Esophagus squamous epithelium (tissue), 5 donors: ENCODE measurements around the gene SCART1. TPM values are rescaled to one million over a fixed set of nuclear protein-coding genes. Genes with fewer than 3 reads are reported as not detected.
"Not testable (repeated sequence)": the region's sequence is repeated elsewhere in the genome, so short reads cannot be mapped to it uniquely, and the experiment has no call there.

Experiments used
- DNase-seq: peaks from one replicate; lab custom pipeline; 2025; lab: John Stamatoyannopoulos, UW
- H3K27ac ChIP-seq, 4 donors: fragments of 200-600 bp; sonication (generic); one replicate each; pipeline ENCODE4 v1.5.1; 2016 to 2019; ENCODE audit warnings: mild to moderate bottlenecking in 1 of 4
- H3K27me3 ChIP-seq, 4 donors: fragments of 200-600 bp; sonication (generic); 1 replicate in 3 of 4; 2 replicates in 1 of 4; pipeline versions ENCODE4 v1.5.1 to v1.6.0; 2017 to 2021; ENCODE audit warnings: antibody characterized with exemption in 1 of 4
- H3K36me3 ChIP-seq, 3 donors: fragments of 200-600 bp; sonication (generic); one replicate each; pipeline ENCODE4 v1.5.1; 2016 to 2019
- H3K4me1 ChIP-seq, 3 donors: fragments of 200-600 bp; sonication (generic); one replicate each; pipeline ENCODE4 v1.5.1; 2017 to 2019
- H3K4me3 ChIP-seq, 4 donors: fragments of 200-600 bp; sonication (generic); 1 replicate in 3 of 4; 2 replicates in 1 of 4; pipeline ENCODE4 v1.5.1; 2016 to 2019; ENCODE audit warnings: mild to moderate bottlenecking in 2 of 4, moderate library complexity in 1 of 4
- H3K9me3 ChIP-seq, 3 donors: fragments of 200-600 bp; sonication (generic); one replicate each; pipeline ENCODE4 v1.5.1; 2016 to 2019
- CTCF ChIP-seq, 6 experiments: fragments of 450-650 bp in 4 of 6; fragments of 200-600 bp in 2 of 6; sonication (generic) in 2 of 6; IDR thresholded peaks; one replicate each; pipeline ENCODE4 v1.5.1; 2016 to 2019; ENCODE audit warnings: antibody characterized with exemption in 6 of 6, mild to moderate bottlenecking in 4 of 6, moderate library complexity in 4 of 6
- POLR2A ChIP-seq, 4 donors: fragments of 450-650 bp; IDR thresholded peaks; one replicate each; pipeline ENCODE4 v1.6.1; 2017; ENCODE audit warnings: antibody characterized with exemption in 4 of 4, mild to moderate bottlenecking in 4 of 4, moderate library complexity in 3 of 4
- WGBS, 2 donors: methylation state at CpG; one replicate each; pipeline ENCODE4 v1.1.5; 2018; 5-methylcytosine and 5-hydroxymethylcytosine counted together
- intact Hi-C: fragments of 100-400 bp; cut with DNase I; formaldehyde crosslinking; loops from one replicate; pipeline ENCODE4 v1.15.0; 2022
- total RNA-seq, 4 donors: library from RNA; depleted of rRNA; stranded (reverse); fragments of >200 nt; gene quantifications; one replicate each; pipeline ENCODE4 v1.1.0, GENCODE V29; 2016
- donor health status: DM: yes; HTN: yes; CAD: no.

SCART1 gene
- total RNA-seq, 4 donors from 2014 or later, result 0.06 to 2.5 (median 0.35) TPM

- TF ChIP-seq CTCF (IDR thresholded peaks at IDR 0.05), result no peak
- TF ChIP-seq POLR2A (IDR thresholded peaks at IDR 0.05), result no peak
- no peaks in the 10 kb centered on the region for H3K4me1 ChIP-seq
- no peak for DNase-seq
- 69 to 72% methylated on average over 4 of the region's 4 CpGs for WGBS, 2 donors
- peaks cover 0 to 8% (median 0%) of the 10 kb centered on the region in 3 donors for H3K9me3 ChIP-seq
- H3K36me3 ChIP-seq, result peaks cover 0 to 62% (median 0%) of the 10 kb centered on the region in 3 donors
- no peak overlapping the region for H3K27ac ChIP-seq
- H3K27me3 ChIP-seq, result no peaks in the 10 kb centered on the region
- intact Hi-C loops, result no loop called here
- no peak overlapping the region for H3K4me3 ChIP-seq
Measured at GRCh38 chr10:133509700-133510099, 56.0 kb downstream of the SCART1 start.

- Histone ChIP-seq H3K36me3 (peaks cover 0 to 58% (median 0%) of the 10 kb centered on the region in 3 donors), H3K4me3 (no peak overlapping the region), H3K4me1 (no peaks in the 10 kb centered on the region), H3K27me3 (no peaks in the 10 kb centered on the region), H3K27ac (no peak overlapping the region), H3K9me3 (peaks cover 0 to 8% (median 0%) of the 10 kb centered on the region in 3 donors)
- no peak for TF ChIP-seq POLR2A (IDR thresholded peaks at IDR 0.05)
- TF ChIP-seq CTCF (IDR thresholded peaks at IDR 0.05), result no peak
- DNase-seq, result no peak
- intact Hi-C loops, result no loop called here
- 77 to 80% methylated on average over 4 of the region's 4 CpGs for WGBS, 2 donors
Measured at GRCh38 chr10:133511408-133511807, 57.7 kb downstream of the SCART1 start.

- TF ChIP-seq POLR2A (IDR thresholded peaks at IDR 0.05) (no peak), CTCF (IDR thresholded peaks at IDR 0.05) (no peak)
- H3K27ac ChIP-seq, result no peak overlapping the region
- intact Hi-C loops, result no loop called here
Measured at GRCh38 chr10:133511907-133512528, 58.3 kb downstream of the SCART1 start.

GRCh38 chr10:133515471-133515870, 61.7 kb downstream of the SCART1 start:
- TF ChIP-seq POLR2A (IDR thresholded peaks at IDR 0.05) (no peak), CTCF (IDR thresholded peaks at IDR 0.05) (no peak)
- intact Hi-C loops, result no loop called here
- Histone ChIP-seq H3K9me3 (no peaks in the 10 kb centered on the region), H3K27ac (no peak overlapping the region), H3K27me3 (no peaks in the 10 kb centered on the region), H3K36me3 (peaks cover 0 to 26% (median 0%) of the 10 kb centered on the region in 3 donors), H3K4me1 (peaks cover 0 to 10% (median 4%) of the 10 kb centered on the region in 3 donors), H3K4me3 (no peak overlapping the region)
- no peak for DNase-seq
- 75 to 77% methylated on average over 4 of the region's 4 CpGs for WGBS, 2 donors

More at GRCh38 chr10:133511907-133512528, 58.3 kb downstream of the SCART1 start:
- 51 to 57% methylated on average over 4 of the region's 4 CpGs for whole genome bisulfite sequencing, 2 donors
- Histone ChIP-seq H3K4me3 (no peak overlapping the region), H3K27me3 (no peaks in the 10 kb centered on the region), H3K36me3 (peaks cover 0 to 52% (median 0%) of the 10 kb centered on the region in 3 donors), H3K4me1 (no peaks in the 10 kb centered on the region), H3K9me3 (peaks cover 0 to 8% (median 0%) of the 10 kb centered on the region in 3 donors)
- no peak for DNase-seq

GRCh38 chr10:133516057-133516456, 62.3 kb downstream of the SCART1 start:
- H3K4me1 ChIP-seq, result peaks cover 0 to 14% (median 4%) of the 10 kb centered on the region in 3 donors
- no peaks in the 10 kb centered on the region for H3K27me3 ChIP-seq
- DNase-seq, result no peak
- WGBS, 2 donors, result 50 to 51% methylated on average over 4 of the region's 4 CpGs
- no peak overlapping the region for H3K27ac ChIP-seq
- no peaks in the 10 kb centered on the region for H3K9me3 ChIP-seq
- intact Hi-C loops, result no loop called here
- TF ChIP-seq CTCF (IDR thresholded peaks at IDR 0.05) (no peak), POLR2A (IDR thresholded peaks at IDR 0.05) (no peak)
- peaks cover 0 to 20% (median 0%) of the 10 kb centered on the region in 3 donors for H3K36me3 ChIP-seq
- no peak overlapping the region for H3K4me3 ChIP-seq

GRCh38 chr10:133518517-133518916, 64.8 kb downstream of the SCART1 start:
- H3K4me3 ChIP-seq, H3K27ac ChIP-seq, H3K36me3 ChIP-seq, H3K9me3 ChIP-seq, DNase-seq, intact Hi-C loops, H3K27me3 ChIP-seq: not testable (repeated sequence)
- H3K4me1 ChIP-seq, result peaks cover 0 to 14% (median 4%) of the 10 kb centered on the region in 3 donors
- 79 to 80% methylated on average over 5 of the region's 5 CpGs for WGBS, 2 donors
